Right cardiac atrium (tissue), 5 donors: Measurements from ENCODE around the gene PGA5. TPM values are rescaled to one million over a fixed set of nuclear protein-coding genes. Genes with fewer than 3 reads are reported as not detected.
"Not testable (repeated sequence)": the region's sequence is repeated elsewhere in the genome, so short reads cannot be mapped to it uniquely, and the experiment has no call there.

ENCODE experiments used
- ATAC-seq, 2 donors: fragments of 200-7000 bp; cut with Tn5 transposase; one replicate each; pipeline versions ENCODE4 v1.8.0 to v1.9.1; 2020; ENCODE audit warnings: moderate library complexity in 2 of 2, mild to moderate bottlenecking in 1 of 2
- DNase-seq, 3 donors: peaks; one replicate each; pipeline ENCODE4 v3.0.0-alpha.2; 2020
- H3K27ac ChIP-seq: one replicate; pipeline ENCODE4 v1.5.1; 2013; ENCODE audit warnings: mild to moderate bottlenecking, low read length, control low read depth, moderate library complexity
- H3K27me3 ChIP-seq: one replicate; pipeline ENCODE4 v1.6.1; 2013; ENCODE audit not compliant: control insufficient read depth, insufficient read depth
- H3K4me1 ChIP-seq: one replicate; pipeline ENCODE4 v1.6.1; 2013; ENCODE audit warnings: low read length; ENCODE audit not compliant: control insufficient read depth, insufficient read depth
- H3K4me3 ChIP-seq: one replicate; pipeline ENCODE4 v1.5.1; 2013; ENCODE audit warnings: low read length, control low read depth
- H3K9me3 ChIP-seq: one replicate; pipeline ENCODE4 v1.6.1; 2013; ENCODE audit warnings: low read length; ENCODE audit not compliant: control insufficient read depth
- WGBS: extraction: QIAGEN DNeasy Blood & Tissue Kit; methylation state at CpG from one replicate; pipeline ENCODE4 v1.1.7; 2013; 5-methylcytosine and 5-hydroxymethylcytosine counted together
- intact Hi-C, 4 donors: fragments of 100-400 bp; cut with DNase I; formaldehyde crosslinking; loops; one replicate each; pipeline versions ENCODE4 v1.11.0 to v1.14.0; 2022 to 2023
- long read RNA-seq, 4 donors: library from polyadenylated mRNA; unstranded; transcript quantifications; one replicate each; pipeline ENCODE4 v2.0.0, GENCODE V29; 2020 to 2021
- polyA plus RNA-seq: library from polyadenylated mRNA; stranded (reverse); fragments of 200-250 nt; gene quantifications from one replicate; pipeline ENCODE4 v1.2.3, GENCODE V29; 2013
- total RNA-seq, 4 donors: library from RNA; stranded (reverse); fragmentation: NEBNext Ultra II Directional; extraction: Animal tissue kit (Norgen Biotek cat#: 25700); gene quantifications; one replicate each; pipeline ENCODE4 v1.2.1, GENCODE V29; 2021
- donor health status: healthy with polysubstance abuse.
- donor health status: DM: no; HTN: yes; CAD: no.
- donor health status: DM: no; HTN: no; CAD: no.
- donor health status: DM: no; HTN: yes; CAD: no; lungs with severe emphysema.
- donor health status: DM: yes; HTN: yes; CAD: no.

Gene PGA5
- total RNA-seq (1 to 10 TPM in 2 of 4 donors, under 1 TPM in 2; 0.54 to 3.4 (median 0.81) TPM), polyA plus RNA-seq (3.6 TPM)
- long read RNA-seq, donor 1, partial matches to known transcripts: 0 of 1 reads
- long read RNA-seq, donor 1, other reads (novel, unspliced or antisense): 0 of 1 reads
- long read RNA-seq, donor 2, partial matches to known transcripts: 0 of 1 reads
- long read RNA-seq, donor 2, other reads (novel, unspliced or antisense): 0 of 1 reads
- long read RNA-seq, donor 3: 0 reads
- long read RNA-seq, donor 4: 0 reads

DNA sequence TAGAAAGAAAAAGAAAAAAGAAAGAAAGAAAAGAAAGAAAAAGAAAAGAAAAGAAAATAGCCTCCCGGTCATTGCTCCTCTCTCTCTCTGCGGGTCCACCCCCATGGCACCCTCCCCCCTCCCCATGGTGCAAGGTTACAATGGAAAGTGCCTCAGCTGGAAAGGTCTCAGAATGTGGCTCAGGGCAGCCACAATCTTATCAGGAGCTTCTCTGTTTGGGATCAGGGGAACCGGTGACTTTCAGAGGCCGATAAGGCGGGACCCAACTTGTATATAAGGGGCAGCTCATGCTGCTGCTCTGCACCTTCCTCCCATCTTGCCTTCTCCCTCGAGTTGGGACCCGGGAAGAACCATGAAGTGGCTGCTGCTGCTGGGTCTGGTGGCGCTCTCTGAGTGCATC, at the start of gene PGA5:
PGA5 (plus strand) TSS at position 301 of the 400 bp plus-strand sequence; CDS start at position 353, 52 bp downstream.
- H3K27ac ChIP-seq, intact Hi-C loops, ATAC-seq, H3K9me3 ChIP-seq, DNase-seq, H3K4me1 ChIP-seq, H3K4me3 ChIP-seq, H3K27me3 ChIP-seq: not testable (repeated sequence)
- no CpG with 5 or more reads among the region's 8 CpGs for WGBS

DNA sequence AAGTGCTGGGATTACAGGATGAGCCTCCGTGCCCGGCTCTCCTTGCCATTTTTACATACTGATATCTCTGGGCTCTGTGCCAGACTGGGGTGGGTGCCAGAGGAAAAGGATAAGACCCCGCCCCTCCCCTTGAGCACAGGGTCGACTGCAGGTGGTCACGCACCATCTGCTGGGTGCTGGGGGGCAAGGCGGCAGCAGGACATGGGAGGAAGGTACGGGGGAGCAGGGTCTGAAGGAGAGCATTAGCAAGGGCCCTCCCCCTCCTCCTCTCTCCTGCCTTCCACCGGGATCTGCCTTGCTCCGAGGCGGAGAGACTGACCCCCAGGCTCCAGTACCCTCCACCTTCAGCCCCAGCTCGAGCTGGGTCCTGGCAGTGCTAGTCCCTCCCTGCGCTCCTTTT, 47.4 kb upstream of the PGA5 start:
- H3K4me3 ChIP-seq: no peak overlapping the region
- H3K4me1 ChIP-seq: no peaks in the 10 kb centered on the region
- intact Hi-C loops: no loop called here
- no peaks in the 10 kb centered on the region for H3K9me3 ChIP-seq
- ATAC-seq (peak in 1 of 2 donors; percentile 44), DNase-seq (peak in 1 of 3 donors; percentile 43)
- H3K27ac ChIP-seq: no peak overlapping the region
- 27% methylated on average over 12 of the region's 12 CpGs for WGBS
- no peaks in the 10 kb centered on the region for H3K27me3 ChIP-seq

DNA sequence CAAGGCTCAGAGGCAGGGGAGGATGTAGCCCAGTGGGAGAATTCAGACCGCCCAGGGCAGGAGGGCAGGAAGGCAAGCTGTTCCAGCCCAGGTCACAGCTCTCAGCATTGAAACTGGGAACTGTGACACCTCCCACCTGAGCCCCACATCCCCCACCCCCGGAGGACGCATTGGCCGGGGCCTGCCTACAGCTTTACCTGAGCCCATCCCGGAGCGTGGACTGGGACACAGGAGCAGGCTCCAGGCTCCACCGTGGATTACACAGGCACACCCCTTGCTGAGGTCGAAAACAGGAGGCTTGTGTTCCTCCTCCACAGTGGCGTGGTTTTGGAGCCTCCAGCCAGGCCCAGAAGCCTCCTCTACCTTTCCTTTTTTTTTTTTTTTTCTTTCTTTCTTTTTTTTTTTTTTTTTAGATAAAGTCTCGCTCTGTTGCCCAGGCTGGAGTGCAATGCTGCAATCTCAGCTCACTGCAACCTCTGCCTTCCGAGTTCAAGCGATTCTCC, 46.8 kb upstream of the PGA5 start:
- no peak overlapping the region for H3K4me3 ChIP-seq
- DNase-seq: no peak
- no peak overlapping the region for H3K27ac ChIP-seq
- no peaks in the 10 kb centered on the region for H3K4me1 ChIP-seq
- no peaks in the 10 kb centered on the region for H3K9me3 ChIP-seq
- WGBS: 64% methylated on average over 12 of the region's 12 CpGs
- intact Hi-C loops: no loop called here
- peak; percentile 16 to 48 for ATAC-seq
- H3K27me3 ChIP-seq: no peaks in the 10 kb centered on the region

DNA sequence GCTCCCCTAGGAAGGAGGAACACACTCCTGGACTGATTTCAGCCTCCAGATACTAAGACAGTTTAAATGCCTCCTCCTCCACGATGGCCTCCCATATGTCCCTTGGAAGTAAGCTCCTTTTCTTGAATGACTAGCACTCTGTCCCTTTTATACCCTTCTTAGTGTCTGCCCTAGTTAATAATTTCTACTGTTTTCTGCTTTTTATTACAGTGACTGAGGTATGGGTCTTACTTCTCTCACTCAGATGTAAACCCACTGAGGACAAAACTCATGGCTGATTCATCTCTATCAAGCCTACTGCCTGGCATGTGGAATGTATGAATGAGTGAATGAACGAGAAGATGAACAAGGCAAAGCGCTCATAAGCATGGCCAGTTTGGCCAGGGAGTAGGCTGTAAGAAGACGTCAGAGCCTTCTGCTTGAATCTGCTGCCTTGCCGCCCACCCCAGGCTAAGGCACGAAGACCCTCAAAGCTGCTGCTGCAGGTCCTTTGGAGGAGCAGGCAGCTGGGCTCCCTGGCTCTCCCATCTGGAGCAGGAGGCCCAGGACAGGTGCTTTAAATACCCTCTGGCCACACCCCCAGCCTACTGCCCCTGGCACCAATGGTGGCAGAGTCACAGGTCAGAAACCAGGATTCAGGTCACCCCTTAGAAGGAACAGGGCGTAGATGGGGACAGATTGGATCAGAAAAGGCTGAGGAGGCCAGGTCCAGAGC, 45.8 kb upstream of the PGA5 start:
- Histone ChIP-seq H3K27me3 (no peaks in the 10 kb centered on the region), H3K9me3 (no peaks in the 10 kb centered on the region), H3K4me1 (no peaks in the 10 kb centered on the region), H3K4me3 (no peak overlapping the region), H3K27ac (no peak overlapping the region)
- 75% methylated on average over 7 of the region's 7 CpGs for WGBS
- intact Hi-C loops: no loop called here
- ATAC-seq (no peak), DNase-seq (no peak)

DNA sequence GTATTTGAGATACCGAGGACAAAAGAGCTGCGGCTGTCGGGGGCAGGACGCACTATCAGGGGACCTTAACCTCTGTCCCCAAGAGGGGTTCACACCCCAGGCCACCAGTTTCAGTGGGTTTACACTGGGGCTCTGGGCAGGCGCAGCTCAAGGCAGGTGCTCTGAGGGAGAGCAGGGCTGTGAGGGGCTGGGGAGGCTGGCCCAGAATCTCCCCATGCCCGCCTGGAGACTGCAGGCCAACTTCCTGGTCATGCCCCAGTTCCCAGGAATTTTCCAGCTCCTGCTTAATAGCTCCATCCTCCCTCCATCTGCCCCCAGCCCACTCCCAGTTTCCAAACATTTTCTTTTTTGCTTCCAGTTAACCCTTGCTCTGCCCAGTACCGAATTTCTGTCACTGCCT, 45.3 kb upstream of the PGA5 start:
- Histone ChIP-seq H3K27me3 (no peaks in the 10 kb centered on the region), H3K4me1 (no peaks in the 10 kb centered on the region), H3K4me3 (no peak overlapping the region), H3K27ac (no peak overlapping the region), H3K9me3 (no peaks in the 10 kb centered on the region)
- intact Hi-C loops: no loop called here
- ATAC-seq (no peak), DNase-seq (no peak)
- 68% methylated on average over 7 of the region's 7 CpGs for WGBS

DNA sequence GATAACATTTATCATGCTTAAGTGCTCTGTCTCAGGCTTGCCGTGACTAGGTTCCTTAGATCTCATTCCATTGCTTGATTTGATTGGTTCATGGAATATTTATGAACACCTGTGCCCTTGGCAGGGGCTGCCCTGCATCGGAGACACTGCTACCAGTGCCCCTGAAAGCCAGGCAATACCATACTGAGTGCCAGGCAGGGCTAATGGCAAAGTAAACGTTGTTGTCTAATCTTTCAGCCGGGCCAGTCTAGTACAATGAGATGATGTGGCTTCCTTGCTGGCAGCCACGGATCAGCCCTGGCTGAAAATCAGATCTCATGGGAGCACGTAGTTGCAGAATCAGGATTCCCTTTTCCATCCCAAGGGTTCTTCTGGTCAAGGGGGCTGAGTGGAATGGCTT, 42.6 kb upstream of the PGA5 start:
- no peaks in the 10 kb centered on the region for H3K9me3 ChIP-seq
- ATAC-seq: no peak
- no peak for DNase-seq
- 60% methylated on average over 6 of the region's 6 CpGs for WGBS
- no peaks in the 10 kb centered on the region for H3K4me1 ChIP-seq
- intact Hi-C loops: no loop called here
- no peak overlapping the region for H3K4me3 ChIP-seq
- H3K27me3 ChIP-seq: no peaks in the 10 kb centered on the region
- H3K27ac ChIP-seq: no peak overlapping the region

DNA sequence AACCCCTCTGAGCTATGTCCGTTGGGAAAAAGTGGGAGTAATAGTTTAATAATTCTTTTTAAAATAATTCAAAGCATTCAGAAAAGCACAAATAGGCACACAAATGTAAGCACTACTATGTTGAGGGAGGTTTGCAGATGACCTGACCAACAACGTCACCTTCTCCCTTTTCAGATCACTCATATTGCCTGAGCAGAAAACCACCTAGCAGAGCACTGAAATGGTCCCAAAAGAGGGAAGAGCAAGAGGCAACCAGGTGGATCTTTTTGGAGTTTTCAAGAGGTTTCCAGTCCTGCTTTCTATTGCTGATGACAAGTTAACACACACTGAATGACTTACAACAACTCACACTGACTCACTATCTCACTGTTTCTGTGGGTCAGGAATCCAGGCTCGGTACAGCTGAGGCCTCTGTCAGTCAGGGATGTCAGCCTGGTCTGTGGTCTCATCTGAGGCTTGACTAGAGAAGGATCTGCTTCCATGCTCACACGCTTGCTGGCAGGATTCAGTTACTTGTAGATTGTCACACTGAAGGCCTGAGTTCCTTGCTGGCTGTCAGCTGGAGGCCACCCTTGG, 41.9 kb upstream of the PGA5 start:
- 81% methylated on average over 4 of the region's 4 CpGs for WGBS
- intact Hi-C loops: no loop called here
- Histone ChIP-seq H3K4me1 (no peaks in the 10 kb centered on the region), H3K27me3 (no peaks in the 10 kb centered on the region), H3K9me3 (no peaks in the 10 kb centered on the region), H3K4me3 (no peak overlapping the region), H3K27ac (no peak overlapping the region)
- ATAC-seq (no peak), DNase-seq (no peak)

DNA sequence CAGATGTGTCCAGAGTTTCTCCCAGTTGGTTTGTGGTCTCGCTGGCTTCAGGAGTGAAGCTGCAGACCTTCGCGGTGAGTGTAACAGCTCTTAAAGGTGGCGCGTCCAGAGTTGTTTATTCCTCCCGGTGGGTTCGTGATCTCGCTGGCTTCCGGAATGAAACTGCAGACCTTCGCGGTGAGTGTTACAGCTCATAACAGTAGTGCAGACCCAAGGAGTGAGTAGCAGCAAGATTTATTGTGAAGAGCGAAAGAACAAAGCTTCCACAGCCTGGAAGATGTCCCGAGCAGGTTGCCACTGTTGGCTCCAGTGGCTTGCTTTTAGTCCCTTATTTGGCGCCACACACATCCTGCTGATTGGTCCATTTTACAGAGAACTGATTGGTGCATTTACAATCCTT, 39.5 kb upstream of the PGA5 start:
- H3K4me1 ChIP-seq: no peaks in the 10 kb centered on the region
- ATAC-seq (no peak), DNase-seq (no peak)
- 93% methylated on average over 14 of the region's 14 CpGs for WGBS
- intact Hi-C loops: no loop called here
- H3K27me3 ChIP-seq: no peaks in the 10 kb centered on the region
- H3K4me3 ChIP-seq: no peak overlapping the region
- H3K27ac ChIP-seq: no peak overlapping the region
- no peaks in the 10 kb centered on the region for H3K9me3 ChIP-seq

DNA sequence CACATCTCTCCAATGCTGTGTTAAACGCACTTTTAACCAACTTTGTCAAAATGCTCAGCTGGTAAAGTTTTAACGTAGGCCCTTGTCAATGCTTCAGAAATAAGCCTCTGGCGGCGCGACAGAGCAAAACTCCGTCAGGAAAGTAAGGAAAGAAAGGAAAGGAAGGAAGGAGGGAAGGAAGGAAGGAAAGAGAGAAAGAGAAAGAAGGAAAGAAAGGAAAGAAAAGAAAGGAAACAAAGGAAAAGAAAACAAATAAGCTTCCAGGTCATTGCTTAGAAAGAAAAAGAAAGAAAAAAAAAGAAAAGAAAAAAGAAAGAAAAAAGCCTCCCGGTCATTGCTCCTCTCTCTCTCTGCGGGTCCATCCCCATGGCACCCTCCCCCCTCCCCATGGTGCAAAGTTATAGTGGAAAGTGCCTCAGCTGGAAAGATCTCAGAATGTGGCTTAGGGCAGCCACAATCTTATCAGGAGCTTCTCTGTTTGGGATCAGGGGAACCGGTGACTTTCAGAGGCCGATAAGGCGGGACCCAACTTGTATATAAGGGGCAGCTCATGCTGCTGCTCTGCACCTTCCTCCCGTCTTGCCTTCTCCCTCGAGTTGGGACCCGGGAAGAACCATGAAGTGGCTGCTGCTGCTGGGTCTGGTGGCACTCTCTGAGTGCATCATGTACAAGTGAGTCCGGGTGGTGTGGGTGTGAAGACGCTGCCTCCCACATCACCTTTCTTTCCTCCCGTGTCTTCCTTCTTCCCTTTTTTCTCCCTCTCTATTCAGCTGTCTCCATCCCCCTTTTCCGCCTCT, 37.8 kb upstream of the PGA5 start, which contains the start of gene PGA3:
PGA3 (plus strand) TSS at position 566 of the 797 bp plus-strand sequence; CDS start at position 616, 50 bp downstream.
- ATAC-seq, H3K27ac ChIP-seq, H3K4me1 ChIP-seq, H3K4me3 ChIP-seq, H3K27me3 ChIP-seq, H3K9me3 ChIP-seq, DNase-seq, intact Hi-C loops: not testable (repeated sequence)
- 48% methylated on average over 17 of the region's 18 CpGs for WGBS

DNA sequence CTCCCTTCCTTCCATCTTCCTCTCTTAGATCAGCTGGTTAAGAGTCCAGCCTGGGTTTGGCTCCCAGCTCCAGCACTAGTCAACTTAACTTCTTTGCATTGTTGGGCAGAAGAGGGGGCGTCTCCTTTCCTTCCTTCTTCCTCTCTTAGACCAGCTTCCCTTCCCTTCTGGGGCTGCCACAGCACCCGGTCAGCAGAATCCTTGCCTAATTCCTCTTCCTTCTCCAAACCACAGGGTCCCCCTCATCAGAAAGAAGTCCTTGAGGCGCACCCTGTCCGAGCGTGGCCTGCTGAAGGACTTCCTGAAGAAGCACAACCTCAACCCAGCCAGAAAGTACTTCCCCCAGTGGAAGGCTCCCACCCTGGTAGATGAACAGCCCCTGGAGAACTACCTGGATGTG, 37.1 kb upstream of the PGA5 start:
- H3K27ac ChIP-seq, H3K4me3 ChIP-seq, intact Hi-C loops, H3K4me1 ChIP-seq, DNase-seq, H3K27me3 ChIP-seq, H3K9me3 ChIP-seq: not testable (repeated sequence)
- peak; percentile 42 to 64 for ATAC-seq
- WGBS: 73% methylated on average over 2 of the region's 5 CpGs
